Uterus (tissue), 4 donors: ENCODE results near the gene PLPP7. TPM values are rescaled to one million over a fixed set of nuclear protein-coding genes. Genes with fewer than 3 reads are reported as not detected.

Experiments
- DNase-seq, 2 donors: peaks; one replicate each; pipeline ENCODE4 v3.0.0-alpha.2; 2019 to 2020
- H3K27ac ChIP-seq, 2 donors: fragments of 200-600 bp; sonication (generic); 1 replicate in 1 of 2; 2 replicates in 1 of 2; pipeline ENCODE4 v1.5.1; 2016 to 2018
- H3K27me3 ChIP-seq, 2 donors: fragments of 200-600 bp; sonication (generic); one replicate each; pipeline ENCODE4 v1.5.1; 2018 to 2019; ENCODE audit warnings: control low read depth in 1 of 2
- H3K36me3 ChIP-seq, 2 donors: fragments of 200-600 bp; sonication (generic); one replicate each; pipeline ENCODE4 v1.5.1; 2019; ENCODE audit warnings: control low read depth in 1 of 2
- H3K4me1 ChIP-seq, 2 donors: fragments of 200-600 bp; sonication (generic); one replicate each; pipeline ENCODE4 v1.5.1; 2018 to 2019; ENCODE audit warnings: control low read depth in 1 of 2
- H3K4me3 ChIP-seq, 2 donors: fragments of 200-600 bp; sonication (generic); 1 replicate in 1 of 2; 2 replicates in 1 of 2; pipeline ENCODE4 v1.5.1; 2018 to 2019; ENCODE audit warnings: mild to moderate bottlenecking in 1 of 2
- H3K9me3 ChIP-seq, 2 donors: fragments of 200-600 bp; sonication (generic); one replicate each; pipeline ENCODE4 v1.5.1; 2019; ENCODE audit warnings: control low read depth in 1 of 2
- POLR2A ChIP-seq, 2 donors: fragments of 450-650 bp; IDR thresholded peaks; one replicate each; pipeline ENCODE4 v1.6.1; 2016; ENCODE audit warnings: antibody characterized with exemption in 2 of 2, mild to moderate bottlenecking in 1 of 2, moderate library complexity in 1 of 2
- intact Hi-C: fragments of 100-400 bp; cut with DNase I; formaldehyde crosslinking; loops from one replicate; pipeline ENCODE4 v1.15.1; 2023; ENCODE audit warnings: low total_unique reads
- total RNA-seq, 4 donors: library from RNA; depleted of rRNA in 3 of 4; stranded (reverse); fragments of >200 nt in 3 of 4; gene quantifications; one replicate each; pipeline versions ENCODE4 v1.1.0 to v1.2.4, GENCODE V29; 2014 to 2023
- TF ChIP-seq, protein P1 (sequence below), 4 experiments: fragments of 200-600 bp in 2 of 4; fragments of 450-650 bp in 2 of 4; sonication (generic) in 2 of 4; IDR thresholded peaks; one replicate each; pipeline ENCODE4 v1.5.1; 2016 to 2019; ENCODE audit warnings: antibody characterized with exemption in 4 of 4, mild to moderate bottlenecking in 2 of 4, moderate library complexity in 1 of 4
- donor health status: DM: yes; HTN: yes; CAD: no.

Gene PLPP7
- total RNA-seq, 4 donors from 2014 or later: 6.3 to 45.3 (median 8.1) TPM

DNA sequence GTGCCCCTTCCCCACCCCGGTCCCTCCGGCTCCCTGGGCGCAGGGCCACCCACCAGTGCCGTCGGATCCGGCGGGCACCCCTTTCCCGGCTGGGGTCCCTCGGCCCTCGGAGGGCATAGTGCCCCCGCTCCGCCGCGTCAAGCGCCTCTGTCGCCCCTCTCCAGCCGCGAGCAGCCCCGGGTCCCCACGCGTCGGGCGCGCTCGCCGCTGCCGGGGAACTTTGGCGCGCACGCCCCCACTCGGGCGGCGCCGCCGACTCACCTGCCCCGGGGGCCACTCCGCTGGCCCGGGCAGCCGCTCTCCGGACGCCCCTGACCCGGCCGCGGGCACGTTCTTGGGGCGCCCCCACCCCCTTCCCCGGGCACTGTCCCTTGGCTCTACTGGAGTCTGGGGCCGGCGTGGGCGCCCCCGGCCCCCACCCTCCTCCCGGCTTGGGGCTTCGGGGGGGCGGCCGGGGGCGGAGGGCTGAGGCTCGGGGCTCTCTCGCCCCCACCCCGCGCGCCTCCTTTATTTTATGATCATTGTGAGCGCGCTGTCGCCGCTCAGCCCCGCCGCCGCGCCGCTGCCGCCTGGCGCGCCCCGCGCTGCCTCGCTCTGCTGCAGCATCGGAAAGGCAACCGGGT, 12.1 kb upstream of the PLPP7 start:
- no peaks in the 10 kb centered on the region for H3K36me3 ChIP-seq
- peaks cover 0 to 8% of the 10 kb centered on the region in 2 donors for H3K4me1 ChIP-seq
- peak overlapping the region; percentile 26 to 69 for H3K4me3 ChIP-seq
- H3K27me3 ChIP-seq: no peaks in the 10 kb centered on the region
- intact Hi-C loops: no loop called here
- DNase-seq: no peak
- TF ChIP-seq, protein P1, sequence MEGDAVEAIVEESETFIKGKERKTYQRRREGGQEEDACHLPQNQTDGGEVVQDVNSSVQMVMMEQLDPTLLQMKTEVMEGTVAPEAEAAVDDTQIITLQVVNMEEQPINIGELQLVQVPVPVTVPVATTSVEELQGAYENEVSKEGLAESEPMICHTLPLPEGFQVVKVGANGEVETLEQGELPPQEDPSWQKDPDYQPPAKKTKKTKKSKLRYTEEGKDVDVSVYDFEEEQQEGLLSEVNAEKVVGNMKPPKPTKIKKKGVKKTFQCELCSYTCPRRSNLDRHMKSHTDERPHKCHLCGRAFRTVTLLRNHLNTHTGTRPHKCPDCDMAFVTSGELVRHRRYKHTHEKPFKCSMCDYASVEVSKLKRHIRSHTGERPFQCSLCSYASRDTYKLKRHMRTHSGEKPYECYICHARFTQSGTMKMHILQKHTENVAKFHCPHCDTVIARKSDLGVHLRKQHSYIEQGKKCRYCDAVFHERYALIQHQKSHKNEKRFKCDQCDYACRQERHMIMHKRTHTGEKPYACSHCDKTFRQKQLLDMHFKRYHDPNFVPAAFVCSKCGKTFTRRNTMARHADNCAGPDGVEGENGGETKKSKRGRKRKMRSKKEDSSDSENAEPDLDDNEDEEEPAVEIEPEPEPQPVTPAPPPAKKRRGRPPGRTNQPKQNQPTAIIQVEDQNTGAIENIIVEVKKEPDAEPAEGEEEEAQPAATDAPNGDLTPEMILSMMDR (IDR thresholded peaks at IDR 0.05): no peak
- TF ChIP-seq POLR2A (IDR thresholded peaks at IDR 0.05): no peak
- H3K27ac ChIP-seq: peak overlapping the region in 1 of 2 donors; percentile 76
- no peaks in the 10 kb centered on the region for H3K9me3 ChIP-seq

GRCh38 chr9:131277910-131278701, 11.4 kb upstream of the PLPP7 start:
- intact Hi-C loops: no loop called here
- TF ChIP-seq, protein P1 (IDR thresholded peaks at IDR 0.05): no peak
- TF ChIP-seq POLR2A (IDR thresholded peaks at IDR 0.05): peak in 1 of 2 donors; percentile 8
- peak; percentile 73 to 80 for DNase-seq
- H3K27ac ChIP-seq: peak overlapping the region in 1 of 2 donors; percentile 76
- H3K36me3 ChIP-seq: no peaks in the 10 kb centered on the region
- H3K4me1 ChIP-seq: peaks cover 0 to 14% of the 10 kb centered on the region in 2 donors
- peak overlapping the region; percentile 26 to 69 for H3K4me3 ChIP-seq
- H3K27me3 ChIP-seq: no peaks in the 10 kb centered on the region
- no peaks in the 10 kb centered on the region for H3K9me3 ChIP-seq

- DNase-seq: no peak
- no peaks in the 10 kb centered on the region for H3K9me3 ChIP-seq
- intact Hi-C loops: no loop called here
- H3K27me3 ChIP-seq: no peaks in the 10 kb centered on the region
- no peak overlapping the region for H3K27ac ChIP-seq
- H3K4me1 ChIP-seq: peaks cover 0 to 16% of the 10 kb centered on the region in 2 donors
- no peaks in the 10 kb centered on the region for H3K36me3 ChIP-seq
- TF ChIP-seq POLR2A (IDR thresholded peaks at IDR 0.05): no peak
- TF ChIP-seq, protein P1 (IDR thresholded peaks at IDR 0.05): no peak
- no peak overlapping the region for H3K4me3 ChIP-seq
Measured at GRCh38 chr9:131278702-131279111, 10.8 kb upstream of the PLPP7 start.

DNA sequence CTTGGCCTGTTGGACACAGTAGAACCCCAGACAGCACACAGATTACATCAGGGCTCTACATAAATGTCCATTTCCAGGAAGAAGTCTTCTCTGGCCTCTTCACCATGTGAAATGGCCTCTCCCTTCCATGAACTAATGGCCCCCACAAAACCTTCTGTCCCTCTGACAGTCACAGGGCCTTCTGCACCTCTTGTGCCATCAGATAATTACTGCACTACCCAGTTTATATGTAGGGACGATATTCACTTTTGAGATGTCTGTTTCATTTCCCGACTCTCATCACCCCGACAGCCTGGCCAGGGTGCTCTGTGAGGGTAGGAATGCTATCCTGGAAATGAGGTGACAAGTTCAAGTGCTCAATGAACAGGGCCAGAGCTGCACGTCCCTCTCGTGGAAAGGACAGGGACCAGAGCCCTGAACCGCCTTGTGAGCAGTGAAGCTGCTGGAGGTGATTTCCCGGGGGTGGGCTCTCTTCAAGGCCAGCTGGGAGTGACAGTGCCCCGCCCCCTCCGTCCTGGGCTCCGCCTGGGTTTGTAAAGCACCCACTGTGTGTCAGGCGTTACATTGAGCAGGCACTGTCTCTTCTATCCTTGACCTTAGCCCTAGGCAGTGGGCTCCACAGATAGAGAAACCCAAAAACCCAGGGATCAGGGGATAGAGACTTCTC, 10.2 kb upstream of the PLPP7 start:
- no peak for TF ChIP-seq POLR2A (IDR thresholded peaks at IDR 0.05)
- H3K27me3 ChIP-seq: no peaks in the 10 kb centered on the region
- peaks cover 0 to 16% of the 10 kb centered on the region in 2 donors for H3K4me1 ChIP-seq
- intact Hi-C loops: no loop called here
- H3K36me3 ChIP-seq: no peaks in the 10 kb centered on the region
- H3K27ac ChIP-seq: no peak overlapping the region
- H3K9me3 ChIP-seq: no peaks in the 10 kb centered on the region
- H3K4me3 ChIP-seq: no peak overlapping the region
- no peak for DNase-seq

DNA sequence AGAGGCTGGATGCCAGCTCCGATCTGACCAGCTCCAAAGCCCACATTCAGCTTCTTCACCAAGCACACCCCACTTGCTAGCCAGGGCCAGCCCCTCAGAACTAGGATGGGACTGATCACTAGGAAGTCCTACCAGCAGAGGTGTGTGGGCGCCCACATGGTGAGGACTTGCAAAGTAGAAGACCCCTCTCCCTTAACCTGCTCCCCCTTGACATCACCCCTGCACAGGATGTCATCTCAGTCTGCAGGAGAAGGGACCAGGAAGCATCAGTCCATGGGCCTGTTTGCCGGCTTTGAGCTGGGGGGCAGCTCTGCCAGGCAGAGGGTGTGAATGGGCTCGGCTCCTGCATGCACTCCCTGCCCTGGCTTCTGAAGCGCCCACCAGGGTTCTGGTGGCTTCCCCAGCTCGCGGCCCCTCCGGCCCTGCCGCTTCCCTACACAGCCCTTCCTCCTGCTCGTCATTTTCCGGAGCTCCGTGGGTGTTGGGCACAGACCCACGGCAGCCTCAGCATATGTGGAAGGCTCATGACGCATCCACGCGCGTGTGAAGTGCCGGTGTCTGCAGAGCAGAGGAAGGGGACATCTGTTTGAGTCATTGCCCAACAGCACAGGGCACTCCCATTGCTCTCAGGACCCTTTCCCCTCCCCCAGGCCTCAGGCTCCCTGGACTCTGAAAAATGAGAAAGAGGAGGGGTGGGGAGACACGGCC, 9.5 kb upstream of the PLPP7 start:
- intact Hi-C loops: no loop called here
- no peak overlapping the region for H3K27ac ChIP-seq
- H3K27me3 ChIP-seq: no peaks in the 10 kb centered on the region
- no peaks in the 10 kb centered on the region for H3K36me3 ChIP-seq
- TF ChIP-seq, protein P1 (IDR thresholded peaks at IDR 0.05): no peak
- no peak for TF ChIP-seq POLR2A (IDR thresholded peaks at IDR 0.05)
- DNase-seq: no peak
- H3K4me1 ChIP-seq: peaks cover 0 to 16% of the 10 kb centered on the region in 2 donors
- H3K9me3 ChIP-seq: no peaks in the 10 kb centered on the region
- H3K4me3 ChIP-seq: no peak overlapping the region
